ENCODE results near the gene IFIT2.
"Not testable (repeated sequence)": the region's sequence is repeated elsewhere in the genome, so short reads cannot be mapped to it uniquely, and the experiment has no call there.

Gene IFIT2, protein sequence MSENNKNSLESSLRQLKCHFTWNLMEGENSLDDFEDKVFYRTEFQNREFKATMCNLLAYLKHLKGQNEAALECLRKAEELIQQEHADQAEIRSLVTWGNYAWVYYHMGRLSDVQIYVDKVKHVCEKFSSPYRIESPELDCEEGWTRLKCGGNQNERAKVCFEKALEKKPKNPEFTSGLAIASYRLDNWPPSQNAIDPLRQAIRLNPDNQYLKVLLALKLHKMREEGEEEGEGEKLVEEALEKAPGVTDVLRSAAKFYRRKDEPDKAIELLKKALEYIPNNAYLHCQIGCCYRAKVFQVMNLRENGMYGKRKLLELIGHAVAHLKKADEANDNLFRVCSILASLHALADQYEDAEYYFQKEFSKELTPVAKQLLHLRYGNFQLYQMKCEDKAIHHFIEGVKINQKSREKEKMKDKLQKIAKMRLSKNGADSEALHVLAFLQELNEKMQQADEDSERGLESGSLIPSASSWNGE

DNA sequence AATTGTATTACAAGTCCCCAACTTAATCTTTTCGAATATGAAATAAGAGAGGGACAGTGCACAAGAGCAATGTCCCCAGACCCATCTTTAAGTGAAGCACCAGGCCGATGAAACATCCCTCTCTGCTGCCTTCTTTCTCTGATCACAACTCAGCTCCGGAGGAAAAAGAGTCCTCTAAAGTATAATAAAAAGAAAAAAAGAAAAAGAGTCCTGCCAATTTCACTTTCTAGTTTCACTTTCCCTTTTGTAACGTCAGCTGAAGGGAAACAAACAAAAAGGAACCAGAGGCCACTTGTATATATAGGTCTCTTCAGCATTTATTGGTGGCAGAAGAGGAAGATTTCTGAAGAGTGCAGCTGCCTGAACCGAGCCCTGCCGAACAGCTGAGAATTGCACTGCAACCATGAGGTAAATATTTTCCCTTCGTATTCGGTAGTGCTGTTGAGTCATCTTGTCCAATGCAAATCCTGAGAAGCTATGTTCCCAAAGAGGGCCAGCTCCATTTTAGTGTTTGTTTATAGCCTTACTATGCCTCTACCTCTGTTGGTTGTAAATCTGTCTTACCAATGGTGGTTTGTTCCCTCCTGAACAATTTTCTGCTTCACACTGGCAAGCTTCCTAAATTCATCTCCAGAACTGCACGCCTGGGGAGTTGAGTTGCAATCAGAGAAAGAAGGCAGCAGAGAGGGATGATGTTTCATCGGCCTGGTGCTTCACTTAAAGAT is at the start of gene IFIT2:
Gene IFIT2, plus strand, starts transcription at position 326 of the 725 bp plus-strand sequence. Its CDS starts 78 bp downstream, at position 404.
- peak in 1 of 2 donors; percentile 2 for DNase-seq (ENCODE audit: low read depth in 2 of 2)

DNA sequence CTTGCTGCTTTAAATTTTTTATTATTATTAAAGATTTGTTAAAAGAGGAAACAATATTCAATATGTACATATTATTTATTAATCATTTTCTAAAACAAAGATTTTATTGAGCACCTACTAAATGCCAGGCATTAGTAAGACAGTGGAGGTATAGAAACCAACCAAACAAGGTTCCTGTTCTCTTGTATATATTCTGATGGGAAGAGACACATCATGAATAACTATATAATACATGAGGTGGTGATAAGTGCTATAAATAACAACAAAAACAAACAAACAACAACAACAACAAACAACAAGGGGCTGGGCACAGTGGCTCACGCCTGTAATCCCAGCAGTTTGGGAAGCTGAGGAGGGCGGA is 49.6 kb upstream of the IFIT2 start:
- no peak for DNase-seq (ENCODE audit: low read depth in 2 of 2)

DNA sequence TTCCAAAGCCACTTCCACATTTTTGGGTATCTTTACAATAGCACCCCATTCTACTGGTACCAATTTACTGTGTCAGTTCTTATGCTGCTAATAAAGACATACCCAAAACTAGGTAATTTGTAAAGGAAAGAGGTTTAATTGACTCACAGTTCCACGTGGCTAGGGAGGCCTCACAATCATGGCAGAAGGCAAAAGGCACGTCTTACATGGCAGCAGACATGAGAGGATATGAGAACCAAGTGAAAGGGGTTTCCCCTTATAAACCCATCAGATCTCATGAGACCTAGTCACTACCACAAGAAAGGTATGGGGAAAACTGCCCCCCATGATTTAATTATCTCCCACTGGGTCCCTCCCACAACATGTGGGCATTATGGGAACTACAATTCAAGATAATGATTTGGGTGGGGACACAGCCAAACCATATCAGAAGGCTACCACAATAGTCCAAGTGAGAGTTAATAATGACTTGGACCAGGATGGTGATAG is 46.7 kb upstream of the IFIT2 start:
- DNase-seq (ENCODE audit: low read depth in 2 of 2), result not testable (repeated sequence)

DNA sequence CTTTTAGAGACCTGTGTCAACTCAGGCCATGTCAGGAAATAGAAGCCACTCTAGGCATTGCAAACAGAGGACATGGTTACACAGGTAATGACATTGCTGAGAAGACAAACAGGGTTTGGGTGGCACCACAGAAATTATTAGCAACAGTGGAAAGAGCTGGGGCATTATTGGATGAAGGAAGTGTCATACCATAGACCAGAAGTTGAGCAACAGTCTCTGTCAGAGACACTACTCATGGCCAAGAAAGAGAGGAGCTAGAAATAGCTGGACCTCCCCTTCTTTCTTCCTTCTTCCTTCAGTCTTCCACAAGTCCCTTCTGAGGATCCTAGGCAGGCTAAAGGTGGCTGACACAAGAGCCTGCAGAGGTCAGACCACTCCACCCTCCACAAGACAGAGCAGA is 46.1 kb upstream of the IFIT2 start:
- no peak for DNase-seq (ENCODE audit: low read depth in 2 of 2)

DNA sequence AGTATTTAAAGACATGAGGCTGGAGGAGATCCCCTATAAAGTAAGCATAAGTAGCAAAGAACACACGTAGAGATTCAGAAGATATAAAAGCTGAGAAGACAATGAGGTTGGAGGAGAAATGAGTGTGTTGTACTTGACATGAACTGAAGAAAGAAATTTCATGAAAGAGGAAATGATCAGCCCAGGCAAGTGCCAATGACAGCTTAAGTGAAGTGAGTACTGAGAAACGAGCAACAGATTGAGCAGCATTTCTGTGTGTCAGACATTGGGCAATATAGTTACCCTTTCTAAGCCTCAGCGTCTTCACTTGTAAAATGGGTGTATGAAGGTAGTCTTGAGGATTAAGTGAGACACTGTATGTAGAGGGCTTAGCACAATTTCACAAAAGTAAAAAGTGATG is 45.5 kb upstream of the IFIT2 start:
- no peak for DNase-seq (ENCODE audit: low read depth in 2 of 2)

DNA sequence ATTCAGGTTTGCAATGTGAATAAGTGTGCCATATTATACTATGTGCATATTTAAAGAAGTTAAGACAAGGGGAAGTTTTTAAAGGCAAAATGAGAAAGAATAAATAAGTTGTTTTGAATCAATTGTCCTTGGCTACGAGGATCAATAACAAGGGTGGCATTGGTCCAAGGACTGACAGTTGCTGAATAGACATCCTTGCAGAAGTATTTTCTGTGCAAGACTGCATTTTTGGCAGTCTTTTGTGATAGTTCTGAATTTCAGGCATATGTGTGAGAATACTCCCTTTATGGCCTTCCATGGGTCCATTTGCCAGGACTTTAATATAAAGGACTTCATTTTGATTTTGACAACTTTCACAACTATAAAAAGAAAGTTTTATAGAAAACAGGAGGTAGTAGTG is 44.9 kb upstream of the IFIT2 start:
- no peak for DNase-seq (ENCODE audit: low read depth in 2 of 2)

DNA sequence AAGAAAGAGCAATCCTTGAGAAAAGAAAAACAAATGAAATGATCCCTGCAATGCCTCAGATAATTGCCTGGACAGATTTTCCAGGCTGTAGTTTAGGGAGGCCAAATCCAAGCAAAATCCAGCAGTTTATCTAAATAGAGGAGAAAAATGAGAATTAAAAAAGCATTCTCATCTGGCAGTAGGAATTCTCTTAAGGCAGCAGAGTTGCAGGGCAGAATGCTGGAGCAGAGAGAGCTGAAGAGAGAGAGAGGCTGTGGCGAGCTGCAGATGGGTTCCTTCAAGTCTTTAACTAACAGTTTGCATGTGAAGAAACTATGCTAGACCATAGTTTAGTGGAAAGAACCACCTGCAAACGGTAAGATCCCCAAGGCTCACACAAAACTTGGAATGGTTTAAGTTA is 44.3 kb upstream of the IFIT2 start:
- no peak for DNase-seq (ENCODE audit: low read depth in 2 of 2)

DNA sequence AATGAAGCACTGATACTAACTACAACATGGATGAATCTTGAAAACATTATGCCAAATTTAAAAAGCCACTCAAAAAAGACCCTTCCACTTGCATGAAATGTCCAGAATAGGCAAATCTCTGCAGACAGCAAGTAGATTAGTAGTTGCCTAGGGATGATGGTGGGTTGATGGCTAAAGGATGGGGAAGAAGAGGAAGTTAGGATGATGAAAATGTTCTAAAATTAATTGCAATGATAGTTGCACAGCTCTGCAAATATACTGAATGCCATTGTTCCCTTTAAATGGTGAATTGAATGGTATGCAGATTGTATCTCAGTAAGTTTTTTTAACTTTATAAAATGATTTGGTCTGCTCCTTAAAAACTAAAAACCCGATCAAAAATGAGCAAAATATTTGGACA is 43.0 kb upstream of the IFIT2 start:
- no peak for DNase-seq (ENCODE audit: low read depth in 2 of 2)

DNA sequence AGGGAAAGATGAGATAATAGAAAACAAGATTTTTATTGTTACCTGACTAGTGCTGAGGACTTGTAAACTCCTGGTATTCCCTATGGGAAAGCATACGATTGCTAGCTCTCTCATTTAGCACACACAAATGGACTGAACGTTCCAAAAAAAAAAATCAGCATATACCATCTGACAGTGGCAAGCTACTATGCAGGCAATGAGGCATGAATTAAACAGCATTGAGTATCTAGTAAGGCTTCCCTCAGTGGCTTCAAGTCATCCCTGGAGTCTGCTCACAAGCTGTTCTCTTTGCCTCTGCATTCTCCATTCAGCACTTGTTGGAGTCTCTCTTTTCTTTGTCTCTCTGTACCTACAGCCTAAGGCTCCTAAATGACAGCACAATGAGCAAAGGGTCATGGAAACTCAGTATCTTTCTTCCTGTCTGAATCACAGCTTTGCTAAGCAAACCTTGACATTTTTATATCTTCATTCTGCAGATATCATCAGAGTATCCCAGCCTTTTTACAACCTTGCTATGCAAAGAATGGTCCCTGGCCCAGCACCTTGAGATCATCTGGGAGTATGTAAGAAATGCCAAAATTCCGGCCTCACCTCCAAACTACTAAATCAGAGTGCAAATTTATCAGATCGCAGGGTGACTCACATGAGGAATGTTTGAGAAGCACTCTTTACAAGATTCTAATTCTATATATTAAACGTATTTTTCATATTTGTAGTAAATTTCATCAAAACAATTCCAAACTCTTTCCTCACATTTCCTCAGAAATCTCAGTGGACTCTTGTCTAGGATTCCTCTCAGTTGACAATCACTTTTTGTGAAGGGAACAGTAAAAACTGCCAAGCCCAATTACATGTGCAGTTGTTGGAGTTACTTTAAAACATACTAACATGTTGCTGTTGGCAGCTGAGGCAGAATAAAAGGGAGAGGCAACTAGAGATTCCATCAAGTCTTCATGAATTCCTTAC is 39.5 kb upstream of the IFIT2 start:
- no peak for DNase-seq (ENCODE audit: low read depth in 2 of 2)

DNA sequence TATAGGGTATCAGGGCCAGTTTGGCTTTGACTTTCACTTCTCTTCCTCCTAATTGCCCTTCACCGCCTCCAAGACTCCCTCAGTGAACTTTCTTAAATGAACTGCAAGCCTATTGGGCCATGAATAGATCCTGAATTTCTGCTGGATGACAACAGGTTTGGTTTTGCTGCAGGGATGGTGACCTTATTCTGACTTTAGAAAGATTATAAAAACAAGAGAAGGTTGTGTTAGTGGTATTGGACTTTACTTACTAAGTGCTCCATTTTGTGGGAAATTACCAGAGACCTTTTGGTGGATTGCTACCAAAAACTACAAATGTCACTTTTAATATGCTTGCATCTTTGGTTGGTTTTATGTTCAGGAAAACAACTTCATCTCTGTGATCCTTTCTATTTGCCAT is 38.8 kb upstream of the IFIT2 start:
- DNase-seq (ENCODE audit: low read depth in 2 of 2), result no peak

DNA sequence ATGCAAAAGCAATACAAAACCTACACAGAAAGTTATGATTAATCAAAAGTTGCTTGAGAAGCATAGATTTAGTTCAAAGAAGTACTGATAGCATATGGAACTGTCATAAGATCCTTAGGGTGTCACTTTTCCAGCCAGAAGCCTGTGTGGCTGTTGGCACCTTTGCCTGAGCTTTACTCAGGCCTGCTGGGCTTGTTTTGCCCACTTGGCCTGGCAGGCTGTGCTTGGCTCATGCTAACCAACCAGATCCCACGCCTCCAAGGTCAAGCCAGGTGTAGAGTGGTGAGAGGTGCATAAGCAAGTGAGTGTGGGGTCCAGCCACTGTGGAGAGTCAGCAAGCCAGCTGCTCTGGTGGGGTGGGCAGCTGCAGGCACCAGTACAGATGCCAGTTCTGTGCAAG is 38.3 kb upstream of the IFIT2 start:
- DNase-seq (ENCODE audit: low read depth in 2 of 2), result no peak

DNA sequence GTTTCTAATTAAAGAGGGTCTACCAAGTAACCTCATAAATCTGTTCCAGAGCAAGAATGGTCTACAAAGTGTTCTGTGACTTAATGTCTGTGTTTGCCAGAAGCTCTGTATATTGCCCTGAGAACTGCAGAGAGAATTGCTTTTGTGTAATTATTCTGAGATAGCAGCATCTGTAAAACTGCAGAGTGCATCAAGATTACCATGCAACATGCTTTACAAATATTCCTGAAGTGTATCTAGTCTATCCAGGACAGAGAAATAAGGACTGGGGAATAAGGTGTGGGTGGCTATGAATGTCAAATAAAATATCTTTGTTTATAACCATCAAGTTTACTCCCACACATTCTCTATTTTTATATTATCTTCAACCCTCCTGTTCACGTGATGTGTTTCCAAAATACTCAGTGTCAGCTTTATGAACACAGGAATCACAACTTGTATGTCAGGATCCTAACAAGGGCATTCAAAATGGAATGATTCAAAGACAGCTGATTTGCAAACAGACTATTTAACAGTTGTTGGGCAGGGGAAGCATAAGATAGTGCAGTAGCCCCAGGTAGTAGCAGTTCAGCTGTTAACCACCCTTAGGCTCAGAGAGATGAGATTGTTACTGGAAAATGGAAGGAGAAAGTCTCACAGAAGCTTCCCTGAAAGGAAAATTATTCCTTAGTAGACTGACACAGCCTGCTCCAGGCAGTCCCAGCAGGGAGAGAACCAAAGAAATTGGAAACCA is 35.0 kb upstream of the IFIT2 start:
- no peak for DNase-seq (ENCODE audit: low read depth in 2 of 2)

DNA sequence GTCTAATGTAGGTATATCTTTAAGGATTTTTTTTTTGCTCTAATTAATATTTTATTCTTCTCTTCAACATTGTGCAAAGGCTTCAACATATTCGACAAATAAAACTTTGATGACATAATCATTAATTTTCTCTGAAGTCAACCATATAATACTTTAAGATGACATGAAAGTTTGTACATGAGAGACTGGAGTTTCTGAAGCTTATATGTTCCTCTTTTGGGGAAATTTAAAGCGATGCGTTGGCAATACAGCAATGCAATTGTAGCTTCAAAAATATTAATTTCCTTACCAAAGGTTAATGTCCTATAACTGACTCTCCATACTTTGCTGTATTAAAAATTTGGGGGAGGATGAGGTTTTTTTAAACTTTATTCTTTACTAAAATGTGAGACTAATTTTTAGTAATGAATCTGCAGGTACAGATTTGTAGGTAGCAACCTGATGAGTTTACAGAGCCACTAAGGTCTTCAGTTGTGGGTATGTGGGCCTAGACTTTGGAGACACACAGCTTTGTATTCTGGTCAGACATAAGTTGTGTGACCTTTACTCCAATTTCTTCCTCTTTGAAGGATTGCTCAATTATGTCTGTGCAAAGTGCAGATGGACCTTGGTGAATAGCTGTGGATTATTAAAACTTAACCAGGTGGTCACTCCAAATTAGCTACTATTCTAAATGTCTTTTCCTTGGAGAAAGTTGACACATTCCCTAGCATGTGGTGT is 32.3 kb upstream of the IFIT2 start:
- DNase-seq (ENCODE audit: low read depth in 2 of 2), result no peak

DNA sequence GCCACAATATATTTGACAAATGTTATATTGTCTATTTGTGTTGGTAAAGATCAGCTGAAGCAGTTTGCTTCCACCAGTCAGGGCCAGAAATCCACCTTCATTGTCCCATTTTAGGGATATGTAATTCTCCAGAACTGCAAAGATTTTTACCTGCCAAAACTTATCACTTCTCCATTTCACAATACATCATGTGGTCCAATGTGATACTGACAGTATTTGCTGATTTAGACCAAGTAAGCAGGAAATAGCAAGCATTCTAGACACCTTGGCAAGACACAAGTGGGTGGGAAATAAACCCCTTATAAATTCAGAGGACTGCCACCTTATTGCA is 31.7 kb upstream of the IFIT2 start:
- DNase-seq (ENCODE audit: low read depth in 2 of 2), result no peak

DNA sequence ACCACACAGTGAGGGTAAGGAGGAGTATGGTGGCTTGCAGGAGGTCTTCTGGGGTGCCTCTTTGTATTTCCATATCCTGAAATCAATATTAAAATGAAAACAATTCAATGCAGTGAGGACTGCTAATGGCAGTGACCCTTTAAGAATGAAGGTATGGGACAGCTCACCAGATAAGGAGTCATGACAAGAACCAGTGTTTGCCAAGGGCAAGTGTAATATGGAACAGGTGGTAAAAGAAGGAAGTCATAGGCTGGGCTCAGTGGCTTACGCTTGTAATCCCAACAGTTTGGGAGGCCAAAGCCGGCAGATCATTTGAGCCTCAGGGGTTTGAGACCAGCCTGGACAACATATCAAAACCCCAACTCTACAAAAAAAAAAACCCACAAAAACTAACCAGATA is 30.3 kb upstream of the IFIT2 start:
- DNase-seq (ENCODE audit: low read depth in 2 of 2), result no peak

DNA sequence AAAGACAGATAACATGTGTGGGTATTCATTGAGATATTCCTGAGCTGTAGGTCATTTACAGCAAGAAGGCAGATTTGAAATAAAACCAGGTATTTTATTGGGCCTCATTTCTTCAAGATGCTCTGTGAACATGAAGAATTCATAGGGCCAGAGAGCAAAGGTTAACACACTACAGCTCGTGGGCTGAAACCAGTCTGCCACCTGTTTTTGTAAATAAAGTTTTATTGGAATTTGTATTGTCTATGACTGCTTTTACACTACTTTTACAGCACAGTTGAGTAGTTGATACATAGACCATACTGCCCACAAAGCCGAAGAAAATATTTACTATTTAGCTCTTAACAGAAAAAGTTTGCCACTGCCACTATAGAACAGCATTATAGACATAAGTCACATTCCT is 28.2 kb upstream of the IFIT2 start:
- no peak for DNase-seq (ENCODE audit: low read depth in 2 of 2)

DNA sequence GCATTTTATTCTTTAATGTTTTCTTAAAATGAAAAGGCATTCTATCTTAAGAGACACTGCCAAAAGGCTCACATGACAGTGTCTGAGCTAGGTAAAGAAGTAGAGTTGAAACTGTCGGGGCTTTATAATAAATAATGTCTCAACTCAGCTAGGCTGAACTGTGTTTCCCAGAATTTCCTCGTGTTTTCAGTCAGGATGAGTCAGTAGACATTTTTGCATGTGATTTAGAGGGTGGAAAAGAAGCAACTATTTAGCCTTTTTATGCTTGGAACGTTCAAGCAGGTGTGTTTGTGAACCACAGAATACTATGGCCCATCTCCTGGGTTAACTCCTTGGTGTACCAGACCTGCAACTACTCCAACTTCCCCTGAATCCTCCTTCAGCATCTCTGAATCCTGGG is 26.9 kb upstream of the IFIT2 start:
- no peak for DNase-seq (ENCODE audit: low read depth in 2 of 2)

DNA sequence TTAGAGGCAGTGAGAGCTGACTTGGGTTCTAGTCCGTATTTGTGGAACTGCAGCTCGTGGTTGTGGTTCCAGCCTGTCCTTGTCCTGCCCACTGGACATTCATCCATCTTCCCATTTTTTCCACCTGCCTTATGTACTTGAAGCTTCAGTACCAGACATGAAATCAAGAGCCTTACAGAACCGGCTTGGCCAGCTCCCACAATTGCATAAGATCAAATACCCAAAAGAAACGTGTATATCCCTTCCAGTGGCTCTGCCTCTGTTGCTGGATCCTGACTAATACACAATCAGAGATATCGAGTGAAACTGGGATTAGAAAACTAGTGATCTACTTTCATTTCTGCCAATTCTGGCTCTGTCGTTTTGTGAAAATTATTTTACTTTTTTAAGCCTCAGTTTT is 26.5 kb upstream of the IFIT2 start:
- no peak for DNase-seq (ENCODE audit: low read depth in 2 of 2)

DNA sequence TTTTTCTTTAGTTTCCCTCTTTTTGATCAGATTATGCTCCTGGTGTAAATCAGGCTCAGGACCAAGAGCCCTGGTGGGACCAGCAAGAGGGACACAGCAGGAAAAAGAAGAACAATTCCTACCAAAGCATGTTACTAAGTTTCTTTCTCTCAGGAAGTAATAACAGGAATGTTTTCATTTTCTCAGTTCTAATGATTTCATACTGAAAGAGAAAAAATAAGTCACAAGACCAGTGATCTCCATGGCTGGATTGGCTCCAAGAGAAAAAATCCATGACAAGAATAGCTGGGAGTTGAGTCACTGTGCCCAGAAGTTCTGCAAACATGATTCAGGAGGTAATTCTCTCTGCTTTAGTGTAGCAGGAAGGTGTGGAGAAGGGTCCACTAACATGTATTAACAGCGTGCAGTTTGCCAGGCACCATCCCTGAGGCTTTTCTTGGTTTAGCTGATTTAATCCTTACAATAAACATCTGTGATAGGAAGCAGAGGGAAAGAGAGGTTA is 23.8 kb upstream of the IFIT2 start:
- no peak for DNase-seq (ENCODE audit: low read depth in 2 of 2)

DNA sequence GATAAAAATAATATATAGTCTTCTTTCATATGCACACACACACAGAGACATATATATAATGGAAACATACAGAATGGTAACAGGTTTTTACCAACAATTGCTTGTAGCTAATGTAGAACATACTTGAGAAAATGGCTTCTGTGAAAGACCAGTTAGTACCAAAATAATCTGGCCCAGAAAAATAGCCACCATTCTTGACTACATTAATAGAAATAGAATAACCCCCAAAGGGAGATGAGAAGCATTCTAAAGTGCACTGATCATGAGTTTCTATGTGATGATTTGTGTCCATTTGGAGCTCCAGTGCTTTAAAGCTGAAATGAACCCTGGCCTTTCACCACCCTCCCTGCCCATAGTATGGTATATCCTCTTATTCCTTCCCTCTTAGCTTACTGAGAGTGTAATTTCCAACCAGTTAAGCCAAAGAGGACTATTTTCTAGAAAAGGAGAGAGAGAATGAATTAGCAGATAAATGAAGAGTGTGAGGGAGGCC is 22.9 kb upstream of the IFIT2 start:
- DNase-seq (ENCODE audit: low read depth in 2 of 2), result no peak

All from stimulated activated CD8-positive, alpha-beta memory T cell treated with anti-CD3 and anti-CD28 coated beads, Interleukin-7, amount 100 ng/mL, for 4 hours (primary cell).